H1 (cell line): ENCODE results near the gene COX14. TPM values are rescaled to one million over a fixed set of nuclear protein-coding genes. Genes with fewer than 3 reads are reported as not detected.

Source experiments
- BACH1 ChIP-seq: IDR thresholded peaks from 2 replicates; pipeline ENCODE4 v1.6.1; 2012; ENCODE audit warnings: low read length, improper control_type of control experiment
- EP300 ChIP-seq, 2 experiments: IDR thresholded peaks; 1 replicate in 1 of 2; 2 replicates in 1 of 2; pipeline ENCODE4 v1.6.1; 2011 to 2012; ENCODE audit warnings: low read depth in 2 of 2, low read length in 2 of 2, mild to moderate bottlenecking in 2 of 2, borderline replicate concordance in 1 of 2, inconsistent platforms in 1 of 2, moderate library complexity in 1 of 2
- EZH2 ChIP-seq: fragments of 200-600 bp; sonication (generic); IDR thresholded peaks from 2 replicates; pipeline ENCODE4 v1.7.1; 2012; ENCODE audit warnings: low read depth, mild to moderate bottlenecking, moderate library complexity, low read length, inconsistent platforms; ENCODE audit not compliant: severe bottlenecking
- FOSL1 ChIP-seq: IDR thresholded peaks from 2 replicates; pipeline ENCODE4 v1.6.1; 2011; ENCODE audit warnings: mild to moderate bottlenecking, low read depth, low read length, moderate library complexity; ENCODE audit not compliant: insufficient read depth
- HDAC2 ChIP-seq, 2 experiments: fragments of 300-600 bp in 1 of 2; sonication (generic) in 1 of 2; IDR thresholded peaks; 2 replicates each; pipeline ENCODE4 v1.6.1; 2011 to 2012; ENCODE audit warnings: low read depth in 2 of 2, low read length in 2 of 2, mild to moderate bottlenecking in 2 of 2, moderate library complexity in 2 of 2, borderline replicate concordance in 1 of 2, inconsistent platforms in 1 of 2
- JUND ChIP-seq: IDR thresholded peaks from 2 replicates; pipeline ENCODE4 v1.6.1; 2011; ENCODE audit warnings: mild to moderate bottlenecking, improper control_type of control experiment, low read length
- KDM4A ChIP-seq: IDR thresholded peaks from one replicate; pipeline ENCODE4 v1.7.1; 2012; ENCODE audit warnings: low read depth, mild to moderate bottlenecking, moderate library complexity, low read length, inconsistent platforms; ENCODE audit not compliant: severe bottlenecking
- NANOG ChIP-seq: IDR thresholded peaks from 2 replicates; pipeline ENCODE4 v1.6.1; 2011; ENCODE audit warnings: low read length, low read depth, mild to moderate bottlenecking, inconsistent platforms; ENCODE audit not compliant: insufficient read depth, poor library complexity, severe bottlenecking
- POU5F1 ChIP-seq: IDR thresholded peaks from 2 replicates; pipeline ENCODE4 v1.6.1; 2011; ENCODE audit warnings: low read depth, mild to moderate bottlenecking, low read length, moderate library complexity
- RAD21 ChIP-seq, 2 experiments: IDR thresholded peaks in 1 of 2; conservative IDR thresholded peaks in 1 of 2; 2 replicates each; pipeline ENCODE4 v1.6.1; 2011; ENCODE audit warnings: low read depth in 2 of 2, low read length in 2 of 2, improper control_type of control experiment in 1 of 2, inconsistent platforms in 1 of 2, mild to moderate bottlenecking in 1 of 2, moderate library complexity in 1 of 2
- SIRT6 ChIP-seq: IDR thresholded peaks from one replicate; pipeline ENCODE4 v1.7.1; 2012; ENCODE audit warnings: low read length, inconsistent platforms
- SP2 ChIP-seq: IDR thresholded peaks from 2 replicates; pipeline ENCODE4 v1.6.1; 2012; ENCODE audit warnings: mild to moderate bottlenecking, low read length, inconsistent platforms
- TAF7 ChIP-seq: optimal IDR thresholded peaks from 2 replicates; pipeline ENCODE3; 2011; ENCODE audit warnings: low read depth, mild to moderate bottlenecking, inconsistent platforms, low read length, moderate library complexity, borderline replicate concordance
- TEAD4 ChIP-seq: IDR thresholded peaks from 2 replicates; pipeline ENCODE4 v1.6.1; 2012; ENCODE audit warnings: low read depth, low read length, inconsistent platforms, mixed read lengths
- USF2 ChIP-seq: IDR thresholded peaks from 2 replicates; pipeline ENCODE4 v1.6.1; 2011; ENCODE audit warnings: low read length, improper control_type of control experiment
- YY1 ChIP-seq: IDR thresholded peaks from 2 replicates; pipeline ENCODE4 v1.6.1; 2011; ENCODE audit warnings: low read depth, mild to moderate bottlenecking, low read length
- polyA plus RNA-seq, 7 experiments: library from polyadenylated mRNA; depleted of rRNA in 3 of 7; stranded (reverse) in 5 of 7; unstranded in 2 of 7; fragments of >200 nt in 5 of 7; fragments of 200-250 nt in 2 of 7; gene quantifications; 1 replicate in 5 of 7; 2 replicates in 1 of 7; 4 replicates in 1 of 7; pipeline versions ENCODE4 v1.2.1 to v1.2.3, GENCODE V29; 2011 to 2013; ENCODE audit warnings: missing spikeins in 2 of 7, mixed read lengths in 2 of 7
- total RNA-seq: library from RNA; stranded (reverse); fragmentation: NEBNext Ultra II Directional; extraction: Animal tissue kit (Norgen Biotek cat#: 25700); gene quantifications from 2 replicates; pipeline ENCODE4 v1.2.1, GENCODE V29; 2021

Gene COX14
- total and polyA plus RNA-seq, 2 of the 8 experiments (the other 6 are each of a cell fraction or from before 2014, with no cell fraction given), result 40.1 to 102 TPM

- TF ChIP-seq KDM4A (no peak), SIRT6 (no peak), EZH2 (no peak), BACH1 (no peak), SP2 (no peak), TEAD4 (peak; percentile 91), HDAC2 (IDR thresholded peaks at IDR 0.05; ENCODE audit: borderline replicate concordance in 1 of 2, low read depth in 2 of 2, low read length in 2 of 2) (no peak), TAF7 (no peak), NANOG (no peak), USF2 (no peak), JUND (peak; percentile 25; the same call in 1 of the 2 replicates), FOSL1 (no peak), YY1 (no peak), RAD21 (IDR thresholded peaks at IDR 0.05 in 1 of 2, conservative IDR thresholded peaks at IDR 0.05 in 1 of 2; ENCODE audit: low read depth in 2 of 2, low read length in 2 of 2) (no peak), EP300 (IDR thresholded peaks at IDR 0.05; ENCODE audit: borderline replicate concordance in 1 of 2, low read depth in 2 of 2, low read length in 2 of 2) (no peak), POU5F1 (no peak)
Observed at GRCh38 chr12:50066402-50066801, 45.6 kb upstream of the COX14 start (continued).
